ENCODE data around the gene NAB1.

Gene NAB1

DNA sequence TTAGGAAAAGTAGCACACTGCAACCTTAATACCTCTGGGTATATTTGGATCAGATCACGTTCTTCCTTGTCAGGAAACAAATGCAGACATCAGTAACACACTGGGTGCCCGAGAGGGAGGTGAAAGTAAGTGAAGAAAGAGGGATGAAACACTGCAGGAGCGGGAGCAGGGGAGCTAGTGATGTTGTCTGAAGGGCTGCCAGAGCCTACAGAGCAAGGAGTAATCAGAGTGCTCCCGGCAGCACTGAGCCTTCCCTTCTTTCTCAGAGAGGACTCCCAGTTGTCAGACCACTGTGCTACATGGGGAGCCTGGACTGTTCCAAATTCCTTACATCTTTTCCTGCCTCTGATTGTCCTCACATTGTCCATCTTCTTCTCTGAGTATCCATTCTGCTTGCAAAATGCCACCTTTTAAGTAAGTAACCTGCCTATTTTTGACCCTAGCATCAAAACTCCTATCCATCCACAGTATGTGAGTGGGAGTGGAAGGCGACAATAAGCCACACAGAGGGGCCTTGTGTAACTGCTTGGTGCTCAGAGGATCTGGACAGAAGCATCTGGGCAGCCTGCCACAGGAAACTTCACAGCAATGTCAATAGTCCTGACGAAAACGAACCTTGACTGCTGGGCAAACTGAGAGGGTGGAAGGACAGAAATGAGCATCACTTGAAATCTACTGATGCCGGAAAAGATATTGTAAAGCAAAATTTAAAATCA is 10.8 kb upstream of the NAB1 start:
- TF ChIP-seq, protein P1, sequence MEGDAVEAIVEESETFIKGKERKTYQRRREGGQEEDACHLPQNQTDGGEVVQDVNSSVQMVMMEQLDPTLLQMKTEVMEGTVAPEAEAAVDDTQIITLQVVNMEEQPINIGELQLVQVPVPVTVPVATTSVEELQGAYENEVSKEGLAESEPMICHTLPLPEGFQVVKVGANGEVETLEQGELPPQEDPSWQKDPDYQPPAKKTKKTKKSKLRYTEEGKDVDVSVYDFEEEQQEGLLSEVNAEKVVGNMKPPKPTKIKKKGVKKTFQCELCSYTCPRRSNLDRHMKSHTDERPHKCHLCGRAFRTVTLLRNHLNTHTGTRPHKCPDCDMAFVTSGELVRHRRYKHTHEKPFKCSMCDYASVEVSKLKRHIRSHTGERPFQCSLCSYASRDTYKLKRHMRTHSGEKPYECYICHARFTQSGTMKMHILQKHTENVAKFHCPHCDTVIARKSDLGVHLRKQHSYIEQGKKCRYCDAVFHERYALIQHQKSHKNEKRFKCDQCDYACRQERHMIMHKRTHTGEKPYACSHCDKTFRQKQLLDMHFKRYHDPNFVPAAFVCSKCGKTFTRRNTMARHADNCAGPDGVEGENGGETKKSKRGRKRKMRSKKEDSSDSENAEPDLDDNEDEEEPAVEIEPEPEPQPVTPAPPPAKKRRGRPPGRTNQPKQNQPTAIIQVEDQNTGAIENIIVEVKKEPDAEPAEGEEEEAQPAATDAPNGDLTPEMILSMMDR (IDR thresholded peaks at IDR 0.05; ENCODE audit: low read depth, low read length): no peak
- DNase-seq (ENCODE audit: low read depth, low spot score): no peak
- in situ Hi-C loops (cut with HindIII; ENCODE audit: low sequenced_read_pairs): no loop called here
- H3K4me3 ChIP-seq (ENCODE audit: low read depth, low read length): no peak overlapping the region

DNA sequence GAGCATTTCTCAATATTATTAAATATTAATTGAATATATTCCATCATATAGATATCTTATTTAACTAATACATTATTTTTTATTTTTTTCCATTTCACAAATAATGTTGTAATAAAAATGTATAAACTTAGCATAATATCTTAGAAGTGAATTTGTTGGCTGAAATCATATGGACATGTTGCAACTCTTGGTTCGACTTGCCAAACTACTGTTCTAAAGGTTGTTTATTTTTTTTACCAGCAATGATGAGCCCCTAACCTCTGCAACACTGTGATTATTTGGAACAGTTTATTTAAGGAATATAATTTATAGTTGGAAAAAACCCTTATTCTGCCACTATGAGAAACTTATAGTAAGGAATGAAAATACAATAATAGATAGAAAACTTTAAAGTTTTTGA is 8.8 kb upstream of the NAB1 start:
- in situ Hi-C loops (cut with HindIII; ENCODE audit: low sequenced_read_pairs): no loop called here
- DNase-seq (ENCODE audit: low read depth, low spot score): no peak
- TF ChIP-seq, protein P1 (IDR thresholded peaks at IDR 0.05; ENCODE audit: low read depth, low read length): no peak
- no peak overlapping the region for H3K4me3 ChIP-seq (ENCODE audit: low read depth, low read length)

- TF ChIP-seq, protein P1 (IDR thresholded peaks at IDR 0.05; ENCODE audit: low read depth, low read length): no peak
- no peak for DNase-seq (ENCODE audit: low read depth, low spot score)
- in situ Hi-C loops (cut with HindIII; ENCODE audit: low sequenced_read_pairs): no loop called here
- H3K4me3 ChIP-seq (ENCODE audit: low read depth, low read length): no peak overlapping the region
Observed at GRCh38 chr2:190641469-190641868, 7.4 kb upstream of the NAB1 start.

DNA sequence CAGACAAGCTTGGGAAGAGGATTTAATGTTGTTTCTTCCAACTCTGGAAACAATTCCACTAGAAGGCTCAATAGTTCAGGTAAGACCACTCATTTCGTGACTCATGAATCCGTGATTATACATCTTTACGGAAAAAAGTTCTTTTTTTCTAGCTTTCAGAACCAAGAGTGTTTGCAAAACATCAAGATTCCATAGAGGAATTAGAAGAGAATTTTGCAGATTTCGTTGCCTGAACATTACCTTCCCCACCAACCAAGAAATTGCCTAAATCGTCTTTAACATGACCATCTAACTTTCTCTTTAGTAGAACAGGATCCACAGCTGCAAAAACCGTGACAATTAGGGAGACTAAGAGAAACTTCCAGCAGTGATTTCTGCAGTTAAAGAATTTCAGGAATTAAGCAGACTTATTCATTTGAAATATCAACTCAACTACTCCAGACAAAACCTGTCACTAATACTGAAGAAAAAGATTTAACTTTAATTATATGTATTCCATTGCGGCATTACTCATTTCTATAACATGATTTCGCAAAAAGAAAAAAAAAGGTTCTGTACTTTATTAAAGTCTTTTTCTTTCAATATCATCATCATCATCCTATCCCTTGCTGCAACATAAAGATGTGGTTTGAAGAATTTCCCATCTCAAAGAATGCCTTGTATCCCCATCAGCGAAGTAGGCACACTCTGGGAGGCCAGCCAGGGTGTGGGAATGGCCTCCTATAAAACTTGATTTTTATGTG is 1.9 kb upstream of the NAB1 start:
- TF ChIP-seq, protein P1 (IDR thresholded peaks at IDR 0.05; ENCODE audit: low read depth, low read length): no peak
- in situ Hi-C loops (cut with HindIII; ENCODE audit: low sequenced_read_pairs): no loop called here
- peak; percentile 19 for DNase-seq (ENCODE audit: low read depth, low spot score)
- no peak overlapping the region for H3K4me3 ChIP-seq (ENCODE audit: low read depth, low read length)

DNA sequence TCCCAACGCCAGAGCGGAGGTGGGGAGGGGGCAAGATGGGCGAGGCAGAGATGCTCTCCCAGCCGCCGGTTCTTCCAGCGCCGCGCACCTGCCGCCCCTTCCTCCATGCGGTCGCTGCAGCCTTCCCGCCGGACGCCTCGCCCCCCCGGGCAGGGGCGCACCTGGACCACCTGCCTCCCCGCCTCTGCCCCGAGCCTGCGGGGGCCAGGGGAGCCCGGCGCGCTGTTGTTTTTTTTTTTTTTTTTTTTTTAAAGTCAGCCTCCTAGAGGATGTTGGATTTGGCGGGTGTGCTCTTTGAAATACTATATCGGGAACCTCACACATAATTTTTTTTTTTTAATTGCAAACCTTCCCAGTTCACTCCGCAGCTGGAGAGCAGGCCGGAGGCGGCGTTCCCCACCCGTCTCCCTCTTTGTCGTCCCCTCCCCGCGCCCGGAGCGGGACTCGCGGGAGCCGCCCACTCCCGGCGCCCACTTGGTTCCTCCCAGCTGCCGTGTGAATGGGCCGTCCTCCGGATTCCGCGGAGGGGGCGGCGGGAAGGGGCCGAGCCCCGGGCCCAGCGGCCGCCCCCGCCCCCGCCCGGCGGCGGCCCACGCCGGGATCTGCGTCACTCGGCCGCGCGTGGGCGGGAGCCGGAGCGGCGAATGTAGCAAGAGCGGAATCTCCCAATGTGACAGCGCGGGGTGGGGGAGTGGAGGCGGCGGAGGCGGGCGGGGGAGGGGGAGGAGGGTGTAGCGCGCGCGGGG is 421 bp upstream of the NAB1 start:
- DNase-seq (ENCODE audit: low read depth, low spot score): peak; percentile 80
- peak overlapping the region; percentile 57 for H3K4me3 ChIP-seq (ENCODE audit: low read depth, low read length)
- TF ChIP-seq, protein P1 (IDR thresholded peaks at IDR 0.05; ENCODE audit: low read depth, low read length): no peak
- in situ Hi-C loops (cut with HindIII; ENCODE audit: low sequenced_read_pairs): no loop called here

DNA sequence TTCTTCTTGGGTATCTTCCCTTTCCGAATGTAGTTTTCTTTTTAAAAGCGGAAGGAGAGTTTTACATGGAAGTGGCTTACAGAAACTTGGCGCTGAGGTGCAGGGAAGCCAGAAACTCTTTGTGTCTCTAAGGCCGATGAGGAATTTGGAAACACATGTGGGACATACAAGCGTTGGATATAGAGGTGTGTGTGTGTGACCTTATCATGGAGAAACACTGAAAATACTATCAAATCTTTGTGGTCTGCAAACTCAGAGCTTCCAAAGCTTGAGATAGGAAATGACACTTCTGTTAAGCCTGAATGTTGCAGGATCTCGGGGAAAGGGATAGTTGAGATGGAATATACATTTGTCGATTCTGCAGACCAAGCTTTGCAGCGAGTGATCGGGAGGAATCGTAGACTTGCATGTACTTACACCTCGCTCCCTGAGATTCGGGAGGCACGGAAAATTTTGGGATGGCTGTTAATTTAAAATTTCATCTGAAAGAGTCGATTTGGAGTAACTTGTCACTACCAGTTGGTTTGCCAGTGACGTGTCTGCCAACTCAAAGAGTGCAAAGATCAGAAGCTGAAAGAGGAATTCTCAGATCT is 1.0 kb downstream of the NAB1 start:
- in situ Hi-C loops (cut with HindIII; ENCODE audit: low sequenced_read_pairs): no loop called here
- peak overlapping the region; percentile 79 for H3K4me3 ChIP-seq (ENCODE audit: low read depth, low read length)
- peak; percentile 56 for DNase-seq (ENCODE audit: low read depth, low spot score)
- TF ChIP-seq, protein P1 (IDR thresholded peaks at IDR 0.05; ENCODE audit: low read depth, low read length): no peak

Measured in astrocyte of the spinal cord (primary cell).